ENCODE measurements around the gene CRAT.

Gene CRAT

GRCh38 chr9:129108083-129108804, 2.3 kb downstream of the CRAT start:
- no peaks in the 10 kb centered on the region for H3K9me3 Mint-ChIP-seq (ENCODE audit: low read depth)
- no peaks in the 10 kb centered on the region for H3K36me3 Mint-ChIP-seq
- H3K4me1 Mint-ChIP-seq (ENCODE audit: low read depth) = peaks cover 14% of the 10 kb centered on the region
- no peaks in the 10 kb centered on the region for H3K27me3 Mint-ChIP-seq
- no peak overlapping the region for H3K27ac Mint-ChIP-seq
- no peak overlapping the region for H3K4me3 Mint-ChIP-seq

GRCh38 chr9:129107651-129108050, 2.9 kb downstream of the CRAT start:
- Mint-ChIP-seq H3K27me3 (no peaks in the 10 kb centered on the region), H3K36me3 (no peaks in the 10 kb centered on the region), H3K4me3 (no peak overlapping the region), H3K9me3 (ENCODE audit: low read depth) (no peaks in the 10 kb centered on the region), H3K27ac (no peak overlapping the region), H3K4me1 (ENCODE audit: low read depth) (peaks cover 12% of the 10 kb centered on the region)

GRCh38 chr9:129105857-129106694, 4.5 kb downstream of the CRAT start:
- Mint-ChIP-seq H3K36me3 (no peaks in the 10 kb centered on the region), H3K4me1 (ENCODE audit: low read depth) (peaks cover 8% of the 10 kb centered on the region), H3K9me3 (ENCODE audit: low read depth) (no peaks in the 10 kb centered on the region), H3K4me3 (no peak overlapping the region), H3K27ac (no peak overlapping the region), H3K27me3 (no peaks in the 10 kb centered on the region)

- no peaks in the 10 kb centered on the region for H3K36me3 Mint-ChIP-seq
- H3K27me3 Mint-ChIP-seq = no peaks in the 10 kb centered on the region
- no peaks in the 10 kb centered on the region for H3K9me3 Mint-ChIP-seq (ENCODE audit: low read depth)
- no peak overlapping the region for H3K4me3 Mint-ChIP-seq
- H3K27ac Mint-ChIP-seq = no peak overlapping the region
- peaks cover 2% of the 10 kb centered on the region for H3K4me1 Mint-ChIP-seq (ENCODE audit: low read depth)
Observed at GRCh38 chr9:129104051-129104450, 6.5 kb downstream of the CRAT start.

GRCh38 chr9:129103595-129103965, 7.0 kb downstream of the CRAT start:
- Mint-ChIP-seq H3K9me3 (ENCODE audit: low read depth) (no peaks in the 10 kb centered on the region), H3K27me3 (no peaks in the 10 kb centered on the region), H3K4me3 (no peak overlapping the region), H3K36me3 (no peaks in the 10 kb centered on the region), H3K4me1 (ENCODE audit: low read depth) (no peaks in the 10 kb centered on the region), H3K27ac (no peak overlapping the region)

- H3K36me3 Mint-ChIP-seq = no peaks in the 10 kb centered on the region
- H3K9me3 Mint-ChIP-seq (ENCODE audit: low read depth) = no peaks in the 10 kb centered on the region
- H3K27ac Mint-ChIP-seq = no peak overlapping the region
- H3K4me1 Mint-ChIP-seq (ENCODE audit: low read depth) = no peaks in the 10 kb centered on the region
- no peak overlapping the region for H3K4me3 Mint-ChIP-seq
- H3K27me3 Mint-ChIP-seq = no peaks in the 10 kb centered on the region
Observed at GRCh38 chr9:129102791-129103594, 7.6 kb downstream of the CRAT start.

GRCh38 chr9:129102095-129102525, 8.5 kb downstream of the CRAT start:
- H3K4me3 Mint-ChIP-seq = no peak overlapping the region
- H3K36me3 Mint-ChIP-seq = no peaks in the 10 kb centered on the region
- H3K9me3 Mint-ChIP-seq (ENCODE audit: low read depth) = no peaks in the 10 kb centered on the region
- no peaks in the 10 kb centered on the region for H3K4me1 Mint-ChIP-seq (ENCODE audit: low read depth)
- H3K27ac Mint-ChIP-seq = no peak overlapping the region
- no peaks in the 10 kb centered on the region for H3K27me3 Mint-ChIP-seq

GRCh38 chr9:129101279-129101678, 9.3 kb downstream of the CRAT start:
- no peaks in the 10 kb centered on the region for H3K36me3 Mint-ChIP-seq
- H3K27me3 Mint-ChIP-seq = no peaks in the 10 kb centered on the region
- H3K27ac Mint-ChIP-seq = no peak overlapping the region
- no peaks in the 10 kb centered on the region for H3K4me1 Mint-ChIP-seq (ENCODE audit: low read depth)
- H3K9me3 Mint-ChIP-seq (ENCODE audit: low read depth) = no peaks in the 10 kb centered on the region
- H3K4me3 Mint-ChIP-seq = no peak overlapping the region

GRCh38 chr9:129100383-129101169, 10.0 kb downstream of the CRAT start:
- no peaks in the 10 kb centered on the region for H3K4me1 Mint-ChIP-seq (ENCODE audit: low read depth)
- H3K27ac Mint-ChIP-seq = no peak overlapping the region
- H3K27me3 Mint-ChIP-seq = no peaks in the 10 kb centered on the region
- H3K4me3 Mint-ChIP-seq = no peak overlapping the region
- no peaks in the 10 kb centered on the region for H3K36me3 Mint-ChIP-seq
- H3K9me3 Mint-ChIP-seq (ENCODE audit: low read depth) = no peaks in the 10 kb centered on the region

GRCh38 chr9:129098328-129098727, 12.3 kb downstream of the CRAT start:
- no peaks in the 10 kb centered on the region for H3K27me3 Mint-ChIP-seq
- no peaks in the 10 kb centered on the region for H3K36me3 Mint-ChIP-seq
- H3K27ac Mint-ChIP-seq = no peak overlapping the region
- H3K9me3 Mint-ChIP-seq (ENCODE audit: low read depth) = no peaks in the 10 kb centered on the region
- H3K4me1 Mint-ChIP-seq (ENCODE audit: low read depth) = no peaks in the 10 kb centered on the region
- no peak overlapping the region for H3K4me3 Mint-ChIP-seq

GRCh38 chr9:129097671-129098306, 12.8 kb downstream of the CRAT start:
- Mint-ChIP-seq H3K4me3 (no peak overlapping the region), H3K36me3 (no peaks in the 10 kb centered on the region), H3K4me1 (ENCODE audit: low read depth) (no peaks in the 10 kb centered on the region), H3K27ac (no peak overlapping the region), H3K27me3 (no peaks in the 10 kb centered on the region), H3K9me3 (ENCODE audit: low read depth) (no peaks in the 10 kb centered on the region)

GRCh38 chr9:129095908-129096307, 14.7 kb downstream of the CRAT start:
- Mint-ChIP-seq H3K4me1 (ENCODE audit: low read depth) (no peaks in the 10 kb centered on the region), H3K27ac (no peak overlapping the region), H3K27me3 (no peaks in the 10 kb centered on the region), H3K36me3 (no peaks in the 10 kb centered on the region), H3K9me3 (ENCODE audit: low read depth) (no peaks in the 10 kb centered on the region), H3K4me3 (no peak overlapping the region)

GRCh38 chr9:129095170-129095667, 15.4 kb downstream of the CRAT start:
- H3K9me3 Mint-ChIP-seq (ENCODE audit: low read depth) = no peaks in the 10 kb centered on the region
- H3K36me3 Mint-ChIP-seq = no peaks in the 10 kb centered on the region
- H3K4me3 Mint-ChIP-seq = no peak overlapping the region
- no peak overlapping the region for H3K27ac Mint-ChIP-seq
- H3K27me3 Mint-ChIP-seq = no peaks in the 10 kb centered on the region
- no peaks in the 10 kb centered on the region for H3K4me1 Mint-ChIP-seq (ENCODE audit: low read depth)

All from activated naive CD8-positive, alpha-beta T cell (primary cell).